BLaER1 treated with 17β-estradiol and CSF1 and Interleukin-3, amounts not matched to agents 10 nM and 100 nM (cell line): ENCODE measurements around the gene CDCA7.
"Not testable (repeated sequence)": the region's sequence is repeated elsewhere in the genome, so short reads cannot be mapped to it uniquely, and the experiment has no call there.

ENCODE experiments used
- H3K27ac ChIP-seq, 11 experiments: shearing (Covaris generic); formaldehyde crosslinking; 2 replicates each; pipeline ENCODE4 v1.8.1; 2022
- H3K27me3 ChIP-seq, 11 experiments: shearing (Covaris generic); formaldehyde crosslinking; 2 replicates each; pipeline ENCODE4 v1.8.1; 2022
- H3K36me3 ChIP-seq, 11 experiments: shearing (Covaris generic); formaldehyde crosslinking; 2 replicates each; pipeline ENCODE4 v1.8.1; 2022
- H3K4me1 ChIP-seq, 10 experiments: shearing (Covaris generic); formaldehyde crosslinking; 2 replicates each; pipeline ENCODE4 v1.8.1; 2022
- H3K4me2 ChIP-seq, 11 experiments: shearing (Covaris generic); formaldehyde crosslinking; 2 replicates each; pipeline ENCODE4 v1.8.1; 2022
- H3K4me3 ChIP-seq, 10 experiments: shearing (Covaris generic); formaldehyde crosslinking; 2 replicates each; pipeline ENCODE4 v1.8.1; 2022
- H3K9ac ChIP-seq, 11 experiments: shearing (Covaris generic); formaldehyde crosslinking; 2 replicates each; pipeline ENCODE4 v1.8.1; 2022
- H3K9me3 ChIP-seq, 11 experiments: shearing (Covaris generic); formaldehyde crosslinking; replicated peaks in 1 of 11; 2 replicates each; pipeline ENCODE4 v1.8.1; 2022
- H4K20me1 ChIP-seq, 11 experiments: shearing (Covaris generic); formaldehyde crosslinking; 2 replicates each; pipeline ENCODE4 v1.8.1; 2022
- Cebpa-rat ChIP-seq, 11 experiments: shearing (Covaris generic); IDR thresholded peaks; 2 replicates each; pipeline ENCODE4 v1.8.1; 2022

Gene CDCA7

GRCh38 chr2:173373290-173373689 lies 18.6 kb downstream of the CDCA7 start:
- Histone ChIP-seq H3K9me3 (no peaks in the 10 kb centered on the region), H3K4me1 (peaks cover 4 to 11% (median 7%) of the 10 kb centered on the region in 10 experiments; a peak in 11 of 20 replicates), H3K27me3 (no peaks in the 10 kb centered on the region), H3K4me3 (no peak overlapping the region), H3K4me2 (no peak overlapping the region), H4K20me1 (peaks cover 0 to 17% (median 0%) of the 10 kb centered on the region in 11 experiments; a peak in 2 of 22 replicates), H3K9ac (no peak overlapping the region), H3K27ac (no peak overlapping the region), H3K36me3 (peaks cover 0 to 100% (median 78%) of the 10 kb centered on the region in 11 experiments; a peak in 19 of 22 replicates)
- no peak for TF ChIP-seq Cebpa-rat (IDR thresholded peaks at IDR 0.05)

- peaks cover 0 to 10% (median 0%) of the 10 kb centered on the region in 11 experiments; a peak in 2 of 22 replicates for H4K20me1 ChIP-seq
- H3K27me3 ChIP-seq = no peaks in the 10 kb centered on the region
- no peak overlapping the region for H3K4me3 ChIP-seq
- no peak overlapping the region for H3K4me2 ChIP-seq
- TF ChIP-seq Cebpa-rat (IDR thresholded peaks at IDR 0.05) = no peak
- H3K9ac ChIP-seq = no peak overlapping the region
- peaks cover 4 to 9% (median 7%) of the 10 kb centered on the region in 10 experiments; a peak in 11 of 20 replicates for H3K4me1 ChIP-seq
- no peak overlapping the region for H3K27ac ChIP-seq
- H3K36me3 ChIP-seq = peaks cover 0 to 100% (median 65%) of the 10 kb centered on the region in 11 experiments; a peak in 16 of 22 replicates
- no peaks in the 10 kb centered on the region for H3K9me3 ChIP-seq
Measured at GRCh38 chr2:173374634-173375033, 20.0 kb downstream of the CDCA7 start.

- not testable (repeated sequence) for H3K9me3 ChIP-seq, H3K9ac ChIP-seq, H3K4me1 ChIP-seq, H3K4me3 ChIP-seq, H3K27ac ChIP-seq, H3K27me3 ChIP-seq, H4K20me1 ChIP-seq
- Histone ChIP-seq H3K4me2 (peak overlapping the region in 2 of 11 experiments; percentile 26 to 40; a peak in 2 of 22 replicates), H3K36me3 (peaks cover 0 to 30% (median 20%) of the 10 kb centered on the region in 11 experiments; a peak in 12 of 22 replicates)
Measured at GRCh38 chr2:173385534-173385933, 30.9 kb downstream of the CDCA7 start.

- Histone ChIP-seq H3K9ac (no peak overlapping the region), H3K36me3 (peaks cover 0 to 23% (median 16%) of the 10 kb centered on the region in 11 experiments; a peak in 12 of 22 replicates), H4K20me1 (no peaks in the 10 kb centered on the region), H3K27ac (no peak overlapping the region), H3K27me3 (no peaks in the 10 kb centered on the region), H3K4me2 (peak overlapping the region in 2 of 11 experiments; percentile 26 to 40; a peak in 4 of 22 replicates), H3K9me3 (no peaks in the 10 kb centered on the region), H3K4me1 (peaks cover 0 to 6% (median 0%) of the 10 kb centered on the region in 10 experiments; a peak in 4 of 20 replicates), H3K4me3 (no peak overlapping the region)
- TF ChIP-seq Cebpa-rat (IDR thresholded peaks at IDR 0.05) = no peak
Measured at GRCh38 chr2:173386021-173386737, 31.5 kb downstream of the CDCA7 start.

GRCh38 chr2:173386738-173387065 lies 32.0 kb downstream of the CDCA7 start:
- TF ChIP-seq Cebpa-rat (IDR thresholded peaks at IDR 0.05) = no peak
- no peak overlapping the region for H3K9ac ChIP-seq
- no peaks in the 10 kb centered on the region for H4K20me1 ChIP-seq
- H3K4me1 ChIP-seq = peaks cover 0 to 6% (median 0%) of the 10 kb centered on the region in 10 experiments; a peak in 4 of 20 replicates
- no peak overlapping the region for H3K4me3 ChIP-seq
- no peak overlapping the region for H3K4me2 ChIP-seq
- H3K27me3 ChIP-seq = no peaks in the 10 kb centered on the region
- peaks cover 0 to 21% (median 15%) of the 10 kb centered on the region in 11 experiments; a peak in 11 of 22 replicates for H3K36me3 ChIP-seq
- H3K9me3 ChIP-seq = no peaks in the 10 kb centered on the region
- no peak overlapping the region for H3K27ac ChIP-seq

- H3K4me3 ChIP-seq = no peak overlapping the region
- H4K20me1 ChIP-seq = no peaks in the 10 kb centered on the region
- no peaks in the 10 kb centered on the region for H3K27me3 ChIP-seq
Measured at GRCh38 chr2:173387079-173387478, 32.4 kb downstream of the CDCA7 start.

GRCh38 chr2:173387660-173388059 lies 33.0 kb downstream of the CDCA7 start:
- no peaks in the 10 kb centered on the region for H4K20me1 ChIP-seq
- no peak for TF ChIP-seq Cebpa-rat (IDR thresholded peaks at IDR 0.05)
- peaks cover 0 to 20% (median 14%) of the 10 kb centered on the region in 11 experiments; a peak in 11 of 22 replicates for H3K36me3 ChIP-seq
- no peaks in the 10 kb centered on the region for H3K9me3 ChIP-seq
- H3K4me1 ChIP-seq = peaks cover 0 to 6% (median 0%) of the 10 kb centered on the region in 10 experiments; a peak in 4 of 20 replicates
- no peak overlapping the region for H3K4me2 ChIP-seq
- no peak overlapping the region for H3K27ac ChIP-seq
- no peaks in the 10 kb centered on the region for H3K27me3 ChIP-seq
- no peak overlapping the region for H3K9ac ChIP-seq
- no peak overlapping the region for H3K4me3 ChIP-seq

More at GRCh38 chr2:173387079-173387478, 32.4 kb downstream of the CDCA7 start:
- H3K4me2 ChIP-seq = no peak overlapping the region
- TF ChIP-seq Cebpa-rat (IDR thresholded peaks at IDR 0.05) = no peak
- H3K27ac ChIP-seq = no peak overlapping the region
- no peaks in the 10 kb centered on the region for H3K9me3 ChIP-seq
- H3K36me3 ChIP-seq = peaks cover 0 to 21% (median 15%) of the 10 kb centered on the region in 11 experiments; a peak in 11 of 22 replicates
- peaks cover 0 to 6% (median 0%) of the 10 kb centered on the region in 10 experiments; a peak in 4 of 20 replicates for H3K4me1 ChIP-seq
- H3K9ac ChIP-seq = no peak overlapping the region

GRCh38 chr2:173388795-173389194 lies 34.1 kb downstream of the CDCA7 start:
- no peaks in the 10 kb centered on the region for H3K9me3 ChIP-seq
- no peak overlapping the region for H3K9ac ChIP-seq
- H3K27ac ChIP-seq = no peak overlapping the region
- peaks cover 0 to 9% (median 5%) of the 10 kb centered on the region in 11 experiments; a peak in 4 of 22 replicates for H3K36me3 ChIP-seq
- peaks cover 0 to 6% (median 0%) of the 10 kb centered on the region in 10 experiments; a peak in 4 of 20 replicates for H3K4me1 ChIP-seq
- H3K4me3 ChIP-seq = no peak overlapping the region
- H3K4me2 ChIP-seq = no peak overlapping the region
- no peaks in the 10 kb centered on the region for H3K27me3 ChIP-seq
- no peaks in the 10 kb centered on the region for H4K20me1 ChIP-seq
- TF ChIP-seq Cebpa-rat (IDR thresholded peaks at IDR 0.05) = no peak

- H3K4me2 ChIP-seq = no peak overlapping the region
- no peaks in the 10 kb centered on the region for H3K9me3 ChIP-seq
- no peak overlapping the region for H3K4me3 ChIP-seq
- H3K36me3 ChIP-seq = peaks cover 0 to 4% (median 0%) of the 10 kb centered on the region in 11 experiments; a peak in 1 of 22 replicates
- peaks cover 0 to 6% (median 0%) of the 10 kb centered on the region in 10 experiments; a peak in 4 of 20 replicates for H3K4me1 ChIP-seq
- H3K9ac ChIP-seq = no peak overlapping the region
- H3K27ac ChIP-seq = no peak overlapping the region
- TF ChIP-seq Cebpa-rat (IDR thresholded peaks at IDR 0.05) = no peak
- no peaks in the 10 kb centered on the region for H3K27me3 ChIP-seq
- H4K20me1 ChIP-seq = no peaks in the 10 kb centered on the region
Measured at GRCh38 chr2:173390036-173390435, 35.4 kb downstream of the CDCA7 start.
